ENCODE results near the gene IRF2BP1. TPM values are rescaled to one million over a fixed set of nuclear protein-coding genes. Genes with fewer than 3 reads are reported as not detected.

The IRF2BP1 gene
- total and polyA plus RNA-seq, 12 donors = 3.8 to 57.0 (median 35.8) TPM

GRCh38 chr19:45908956-45909355 lies 23.0 kb upstream of the IRF2BP1 start:
- Histone ChIP-seq H3K4me1 (replicated peaks in 1 of 2) (no peaks in the 10 kb centered on the region), H3K4me3 (no peak overlapping the region), H3K36me3 (replicated peaks in 1 of 2) (no peaks in the 10 kb centered on the region), H3K27ac (no peak overlapping the region), H3K27me3 (no peaks in the 10 kb centered on the region), H3K9me3 (replicated peaks in 1 of 3) (no peaks in the 10 kb centered on the region)
- intact Hi-C loops (cut with DNase I) = no loop called here
- no peak for TF ChIP-seq CTCF (IDR thresholded peaks at IDR 0.05)
- TF ChIP-seq POLR2A (IDR thresholded peaks at IDR 0.05) = no peak
- DNase-seq = no peak
- WGBS, 4 donors = 73 to 79% (median 77%) methylated on average over 4 to 5 of the region's 5 CpGs

GRCh38 chr19:45906221-45906620 lies 20.3 kb upstream of the IRF2BP1 start:
- DNase-seq = no peak
- Histone ChIP-seq H3K36me3 (replicated peaks in 1 of 2) (no peaks in the 10 kb centered on the region), H3K4me3 (no peak overlapping the region), H3K27ac (no peak overlapping the region), H3K27me3 (no peaks in the 10 kb centered on the region), H3K4me1 (replicated peaks in 1 of 2) (peaks cover 3 to 5% of the 10 kb centered on the region in 2 donors), H3K9me3 (replicated peaks in 1 of 3) (no peaks in the 10 kb centered on the region)
- 73 to 93% (median 82%) methylated on average over 3 of the region's 3 CpGs for WGBS, 4 donors
- intact Hi-C loops (cut with DNase I) = no loop called here
- no peak for TF ChIP-seq POLR2A (IDR thresholded peaks at IDR 0.05)
- no peak for TF ChIP-seq CTCF (IDR thresholded peaks at IDR 0.05)

- Histone ChIP-seq H3K36me3 (replicated peaks in 1 of 2) (no peaks in the 10 kb centered on the region), H3K4me1 (replicated peaks in 1 of 2) (peaks cover 15 to 16% of the 10 kb centered on the region in 2 donors), H3K4me3 (no peak overlapping the region), H3K27me3 (no peaks in the 10 kb centered on the region), H3K9me3 (replicated peaks in 1 of 3) (no peaks in the 10 kb centered on the region), H3K27ac (no peak overlapping the region)
- DNase-seq = no peak
- no peak for TF ChIP-seq POLR2A (IDR thresholded peaks at IDR 0.05)
- no peak for TF ChIP-seq CTCF (IDR thresholded peaks at IDR 0.05)
- WGBS, 4 donors = 69 to 83% (median 73%) methylated on average over 10 of the region's 10 CpGs
- intact Hi-C loops (cut with DNase I) = no loop called here
These were observed 19.1 kb upstream of the IRF2BP1 start for GRCh38 chr19:45905011-45905410.

- peak overlapping the region in 3 of 5 donors; percentile 44 to 72 (median 71) for H3K27ac ChIP-seq
These were observed 17.0 kb upstream of the IRF2BP1 start for GRCh38 chr19:45902651-45903625.

More at GRCh38 chr19:45902651-45903625, 17.0 kb upstream of the IRF2BP1 start:
- 1 to 8% (median 3%) methylated on average over 6 to 73 of the region's 73 CpGs for WGBS, 4 donors
- Histone ChIP-seq H3K4me1 (replicated peaks in 1 of 2) (peaks cover 16 to 20% of the 10 kb centered on the region in 2 donors), H3K27me3 (no peaks in the 10 kb centered on the region), H3K9me3 (replicated peaks in 1 of 3) (no peaks in the 10 kb centered on the region), H3K36me3 (replicated peaks in 1 of 2) (peaks cover 0 to 18% of the 10 kb centered on the region in 2 donors), H3K4me3 (peak overlapping the region in 2 of 4 donors; percentile 50 to 83)
- TF ChIP-seq CTCF (IDR thresholded peaks at IDR 0.05) = peak in 2 of 6 experiments; percentile 11 to 29
- TF ChIP-seq POLR2A (IDR thresholded peaks at IDR 0.05) = peak in 1 of 2 donors; percentile 58
- DNase-seq = peak; percentile 98 to 99 (median 98)
- intact Hi-C loops (cut with DNase I) = no loop called here

Measured in adrenal gland (tissue), 12 donors.